ENCODE results near the gene CPT1B. TPM values are rescaled to one million over a fixed set of nuclear protein-coding genes. Genes with fewer than 3 reads are reported as not detected.

Gene CPT1B
- polyA plus RNA-seq, 1 donor from 2014 or later = 72.4 TPM

- H3F3A ChIP-seq (ENCODE audit: insufficient read depth, low read length, poor library complexity, severe bottlenecking) = no peaks in the 10 kb centered on the region
- no peaks in the 10 kb centered on the region for H3K9me2 ChIP-seq (ENCODE audit: insufficient read depth, low read length)
- H2AFZ ChIP-seq (ENCODE audit: low read depth, low read length) = no peak overlapping the region
- H3K27ac ChIP-seq (ENCODE audit: low read length) = no peak overlapping the region
- H3K4me3 ChIP-seq (ENCODE audit: low read length) = no peak overlapping the region
- H3K9me3 ChIP-seq (ENCODE audit: low read length) = no peaks in the 10 kb centered on the region
- no peaks in the 10 kb centered on the region for H4K20me1 ChIP-seq (ENCODE audit: insufficient read depth)
- H3K27me3 ChIP-seq (ENCODE audit: insufficient read depth, low read depth, low read length) = no peaks in the 10 kb centered on the region
- no peak overlapping the region for H3K9ac ChIP-seq (ENCODE audit: low read length)
- no peaks in the 10 kb centered on the region for H3K79me2 ChIP-seq (replicated peaks; ENCODE audit: insufficient read depth, low read length)
- TF ChIP-seq REST (IDR thresholded peaks at IDR 0.05; ENCODE audit: borderline replicate concordance) (no peak), CTCF (IDR thresholded peaks at IDR 0.05; ENCODE audit: poor library complexity, severe bottlenecking) (no peak), RAD21 (conservative IDR thresholded peaks at IDR 0.05) (no peak), MXI1 (conservative IDR thresholded peaks at IDR 0.05; ENCODE audit: poor library complexity, severe bottlenecking) (no peak), EP300 (conservative IDR thresholded peaks at IDR 0.05; ENCODE audit: poor library complexity, severe bottlenecking) (no peak), POLR2AphosphoS5 (IDR thresholded peaks at IDR 0.05) (no peak), TAF1 (IDR thresholded peaks at IDR 0.05; ENCODE audit: low read depth) (no peak)
- H3K4me2 ChIP-seq (ENCODE audit: low read length) = no peak overlapping the region
- H3K36me3 ChIP-seq (ENCODE audit: insufficient read depth, low read length) = no peaks in the 10 kb centered on the region
These were observed 24.9 kb downstream of the CPT1B start for GRCh38 chr22:50553310-50553709.

GRCh38 chr22:50551160-50551752, 27.0 kb downstream of the CPT1B start:
- Histone ChIP-seq H3K27me3 (ENCODE audit: insufficient read depth, low read depth, low read length) (no peaks in the 10 kb centered on the region), H3K4me3 (ENCODE audit: low read length) (no peak overlapping the region), H3K36me3 (ENCODE audit: insufficient read depth, low read length) (no peaks in the 10 kb centered on the region), H4K20me1 (ENCODE audit: insufficient read depth) (no peaks in the 10 kb centered on the region), H3K27ac (ENCODE audit: low read length) (no peak overlapping the region), H3F3A (ENCODE audit: insufficient read depth, low read length, poor library complexity, severe bottlenecking) (no peaks in the 10 kb centered on the region), H3K9me3 (ENCODE audit: low read length) (no peaks in the 10 kb centered on the region), H3K9ac (ENCODE audit: low read length) (no peak overlapping the region), H3K79me2 (replicated peaks; ENCODE audit: insufficient read depth, low read length) (no peaks in the 10 kb centered on the region), H2AFZ (ENCODE audit: low read depth, low read length) (no peak overlapping the region), H3K4me2 (ENCODE audit: low read length) (no peak overlapping the region), H3K9me2 (ENCODE audit: insufficient read depth, low read length) (no peaks in the 10 kb centered on the region)
- TF ChIP-seq EZH2 (IDR thresholded peaks at IDR 0.05; ENCODE audit: borderline replicate concordance, insufficient read depth, low read length, poor library complexity, severe bottlenecking) (no peak), SMC3 (conservative IDR thresholded peaks at IDR 0.05; ENCODE audit: poor library complexity) (no peak), CTCF (IDR thresholded peaks at IDR 0.05; ENCODE audit: poor library complexity, severe bottlenecking) (no peak), EP300 (conservative IDR thresholded peaks at IDR 0.05; ENCODE audit: poor library complexity, severe bottlenecking) (no peak), POLR2AphosphoS5 (IDR thresholded peaks at IDR 0.05) (no peak), REST (IDR thresholded peaks at IDR 0.05; ENCODE audit: borderline replicate concordance) (no peak), TAF1 (IDR thresholded peaks at IDR 0.05; ENCODE audit: low read depth) (no peak), MXI1 (conservative IDR thresholded peaks at IDR 0.05; ENCODE audit: poor library complexity, severe bottlenecking) (no peak), RAD21 (conservative IDR thresholded peaks at IDR 0.05) (no peak)

Measured in neural cell (in vitro differentiated cells).